GM12801 (cell line): ENCODE results near the gene SESN1.

Experiments
- CTCF ChIP-seq: IDR thresholded peaks from one replicate; pipeline ENCODE4 v1.5.1; 2011; ENCODE audit warnings: control low read depth; ENCODE audit not compliant: insufficient read length; ENCODE audit errors: extremely low read depth

SESN1 gene

GRCh38 chr6:109076377-109076776 is 18.3 kb downstream of the SESN1 start:
- TF ChIP-seq CTCF, result no peak

GRCh38 chr6:109075934-109076333 is 18.7 kb downstream of the SESN1 start:
- no peak for TF ChIP-seq CTCF

GRCh38 chr6:109074133-109074415 is 20.6 kb downstream of the SESN1 start:
- no peak for TF ChIP-seq CTCF

GRCh38 chr6:109073344-109074132 is 21.1 kb downstream of the SESN1 start:
- no peak for TF ChIP-seq CTCF

GRCh38 chr6:109071125-109071917 is 23.3 kb downstream of the SESN1 start:
- TF ChIP-seq CTCF, result no peak

- TF ChIP-seq CTCF, result no peak
Observed at GRCh38 chr6:109069746-109070145, 24.9 kb downstream of the SESN1 start.

GRCh38 chr6:109062767-109063352 is 31.8 kb downstream of the SESN1 start:
- TF ChIP-seq CTCF, result no peak
